Measurements from ENCODE around the gene GLT6D1.
"Not testable (repeated sequence)": the region's sequence is repeated elsewhere in the genome, so short reads cannot be mapped to it uniquely, and the experiment has no call there.

Gene GLT6D1

GRCh38 chr9:135664801-135665794 lies 25.8 kb upstream of the GLT6D1 start:
- DNase-seq (ENCODE audit: low read depth) = no peak

- DNase-seq (ENCODE audit: low read depth) = no peak
Observed at GRCh38 chr9:135664266-135664665, 24.9 kb upstream of the GLT6D1 start.

- no peak for DNase-seq (ENCODE audit: low read depth)
Observed at GRCh38 chr9:135663857-135664256, 24.5 kb upstream of the GLT6D1 start.

GRCh38 chr9:135663451-135663770 lies 24.1 kb upstream of the GLT6D1 start:
- DNase-seq (ENCODE audit: low read depth) = no peak

GRCh38 chr9:135662758-135663450 lies 23.6 kb upstream of the GLT6D1 start, which contains the start of gene LCN9:
LCN9 (plus strand) TSS chr9:135663309; CDS start chr9:135663322, 13 bp downstream.
- DNase-seq (ENCODE audit: low read depth) = no peak

- no peak for DNase-seq (ENCODE audit: low read depth)
Observed at GRCh38 chr9:135661816-135662560, 22.6 kb upstream of the GLT6D1 start.

GRCh38 chr9:135660407-135660806 lies 21.1 kb upstream of the GLT6D1 start:
- no peak for DNase-seq (ENCODE audit: low read depth)

- DNase-seq (ENCODE audit: low read depth) = no peak
Observed at GRCh38 chr9:135659252-135659651, 19.9 kb upstream of the GLT6D1 start.

- DNase-seq (ENCODE audit: low read depth) = no peak
Observed at GRCh38 chr9:135657416-135657815, 18.1 kb upstream of the GLT6D1 start.

- DNase-seq (ENCODE audit: low read depth) = no peak
Observed at GRCh38 chr9:135655317-135655716, 16.0 kb upstream of the GLT6D1 start.

GRCh38 chr9:135650408-135650807 lies 11.1 kb upstream of the GLT6D1 start:
- DNase-seq (ENCODE audit: low read depth) = no peak

GRCh38 chr9:135649508-135649907 lies 10.2 kb upstream of the GLT6D1 start:
- no peak for DNase-seq (ENCODE audit: low read depth)

- no peak for DNase-seq (ENCODE audit: low read depth)
Observed at GRCh38 chr9:135648494-135649410, 9.4 kb upstream of the GLT6D1 start.

GRCh38 chr9:135647884-135648283 lies 8.5 kb upstream of the GLT6D1 start:
- DNase-seq (ENCODE audit: low read depth) = no peak

GRCh38 chr9:135644631-135645218 lies 5.4 kb upstream of the GLT6D1 start:
- DNase-seq (ENCODE audit: low read depth) = no peak

GRCh38 chr9:135641745-135642144 lies 2.4 kb upstream of the GLT6D1 start:
- DNase-seq (ENCODE audit: low read depth) = peak; percentile 15

- no peak for DNase-seq (ENCODE audit: low read depth)
Observed at GRCh38 chr9:135641047-135641446, 1.7 kb upstream of the GLT6D1 start.

- not testable (repeated sequence) for DNase-seq (ENCODE audit: low read depth)
Observed at GRCh38 chr9:135636930-135637530, 2.3 kb downstream of the GLT6D1 start.

- DNase-seq (ENCODE audit: low read depth) = no peak
Observed at GRCh38 chr9:135632841-135633240, 6.5 kb downstream of the GLT6D1 start.

- no peak for DNase-seq (ENCODE audit: low read depth)
Observed at GRCh38 chr9:135624282-135624681, 15.1 kb downstream of the GLT6D1 start.

All from HS-5 (cell line).